HepG2 (cell line): Measurements from ENCODE around the gene ACADVL. TPM values are rescaled to one million over a fixed set of nuclear protein-coding genes. Genes with fewer than 3 reads are reported as not detected.

Source experiments
- HMG20A ChIP-seq: IDR thresholded peaks from 2 replicates; pipeline ENCODE4 v1.6.1; 2016; ENCODE audit warnings: borderline replicate concordance
- MTF2 ChIP-seq: sonication (generic); formaldehyde crosslinking; IDR thresholded peaks from 2 replicates; pipeline ENCODE4 v1.5.0; 2020; ENCODE audit warnings: missing genetic modification reagents, borderline replicate concordance
- NFIB ChIP-seq: sonication (generic); formaldehyde crosslinking; IDR thresholded peaks from 2 replicates; pipeline ENCODE4 v1.9.0; 2021; ENCODE audit warnings: missing genetic modification reagents, mild to moderate bottlenecking, borderline replicate concordance
- PHF20 ChIP-seq: sonication (generic); formaldehyde crosslinking; IDR thresholded peaks from 2 replicates; pipeline ENCODE4 v1.5.0; 2020; ENCODE audit warnings: mild to moderate bottlenecking, missing genetic modification reagents
- PHF21A ChIP-seq: sonication (generic); formaldehyde crosslinking; IDR thresholded peaks from 2 replicates; pipeline ENCODE4 v1.5.0; 2020; ENCODE audit warnings: mild to moderate bottlenecking, missing genetic modification reagents
- PLRG1 ChIP-seq: fragments of 450-650 bp; conservative IDR thresholded peaks from 2 replicates; pipeline ENCODE4 v1.6.1; 2016
- RCOR2 ChIP-seq: IDR thresholded peaks from 2 replicates; pipeline ENCODE4 v1.6.1; 2016; ENCODE audit warnings: missing biosample characterization, missing genetic modification reagents
- RFX5 ChIP-seq: IDR thresholded peaks from 2 replicates; pipeline ENCODE4 v1.6.1; 2011; ENCODE audit warnings: low read depth, low read length, improper control_type of control experiment
- SETDB1 ChIP-seq: sonication (generic); formaldehyde crosslinking; IDR thresholded peaks from 2 replicates; pipeline ENCODE4 v1.5.1; 2020; ENCODE audit warnings: missing genetic modification reagents, mild to moderate bottlenecking, borderline replicate concordance
- TARDBP ChIP-seq: sonication (generic); formaldehyde crosslinking; IDR thresholded peaks from 2 replicates; pipeline ENCODE4 v1.8.0; 2022; ENCODE audit warnings: mild to moderate bottlenecking, missing genetic modification reagents
- ZFP1 ChIP-seq: IDR thresholded peaks from 2 replicates; pipeline ENCODE4 v1.6.1; 2016
- ZNF207 ChIP-seq: fragments of 450-650 bp; IDR thresholded peaks from 2 replicates; pipeline ENCODE4 v1.6.1; 2016; ENCODE audit warnings: antibody characterized with exemption, borderline replicate concordance
- ZNF33A ChIP-seq: sonication (generic); formaldehyde crosslinking; IDR thresholded peaks from 2 replicates; pipeline ENCODE4 v1.5.1; 2020; ENCODE audit warnings: missing genetic modification reagents, mild to moderate bottlenecking, moderate library complexity, borderline replicate concordance
- polyA plus RNA-seq, 8 experiments: library from polyadenylated mRNA; depleted of rRNA in 3 of 8; stranded (reverse) in 7 of 8; unstranded in 1 of 8; fragments of >200 nt; fragmentation: Illumina TruSeq in 4 of 8; extraction: Trizol in 4 of 8; gene quantifications; 2 replicates each; pipeline versions ENCODE4 v1.2.1 to v1.2.3, GENCODE V29; 2011 to 2016; ENCODE audit warnings: low read depth in 4 of 8, missing spikeins in 1 of 8, mixed read lengths in 1 of 8; ENCODE audit not compliant: insufficient read depth in 1 of 8
- total RNA-seq, 5 experiments: library from RNA; depleted of rRNA; stranded (reverse); fragments of >200 nt; fragmentation: Illumina TruSeq; extraction: Trizol; gene quantifications; 2 replicates each; pipeline ENCODE4 v1.2.3, GENCODE V29; 2016; ENCODE audit warnings: low read depth in 1 of 5
- TF ChIP-seq, protein P1 (sequence below): sonication (generic); formaldehyde crosslinking; IDR thresholded peaks from 2 replicates; pipeline ENCODE4 v1.4.0; 2020; ENCODE audit warnings: low read depth, missing genetic modification reagents
- TF ChIP-seq, protein P2 (sequence below): sonication (generic); formaldehyde crosslinking; IDR thresholded peaks from 2 replicates; pipeline ENCODE4 v1.5.0; 2020; ENCODE audit warnings: mild to moderate bottlenecking, missing genetic modification reagents, moderate library complexity
- TF ChIP-seq, protein P3 (sequence below): sonication (generic); formaldehyde crosslinking; IDR thresholded peaks from 2 replicates; pipeline ENCODE4 v1.4.0; 2020; ENCODE audit warnings: missing genetic modification reagents, mild to moderate bottlenecking, borderline replicate concordance
- TF ChIP-seq, protein P4 (sequence below): sonication (generic); formaldehyde crosslinking; IDR thresholded peaks from 2 replicates; pipeline ENCODE4 v1.4.0; 2020; ENCODE audit warnings: mild to moderate bottlenecking, missing genetic modification reagents
- TF ChIP-seq, protein P5 (sequence below): sonication (generic); formaldehyde crosslinking; IDR thresholded peaks from 2 replicates; pipeline ENCODE4 v1.5.0; 2020; ENCODE audit warnings: missing genetic modification reagents, mild to moderate bottlenecking, borderline replicate concordance

The ACADVL gene
- total and polyA plus RNA-seq, 2 of the 13 experiments (the other 11 are each of a cell fraction or from before 2014, with no cell fraction given): 219 to 412 TPM

DNA sequence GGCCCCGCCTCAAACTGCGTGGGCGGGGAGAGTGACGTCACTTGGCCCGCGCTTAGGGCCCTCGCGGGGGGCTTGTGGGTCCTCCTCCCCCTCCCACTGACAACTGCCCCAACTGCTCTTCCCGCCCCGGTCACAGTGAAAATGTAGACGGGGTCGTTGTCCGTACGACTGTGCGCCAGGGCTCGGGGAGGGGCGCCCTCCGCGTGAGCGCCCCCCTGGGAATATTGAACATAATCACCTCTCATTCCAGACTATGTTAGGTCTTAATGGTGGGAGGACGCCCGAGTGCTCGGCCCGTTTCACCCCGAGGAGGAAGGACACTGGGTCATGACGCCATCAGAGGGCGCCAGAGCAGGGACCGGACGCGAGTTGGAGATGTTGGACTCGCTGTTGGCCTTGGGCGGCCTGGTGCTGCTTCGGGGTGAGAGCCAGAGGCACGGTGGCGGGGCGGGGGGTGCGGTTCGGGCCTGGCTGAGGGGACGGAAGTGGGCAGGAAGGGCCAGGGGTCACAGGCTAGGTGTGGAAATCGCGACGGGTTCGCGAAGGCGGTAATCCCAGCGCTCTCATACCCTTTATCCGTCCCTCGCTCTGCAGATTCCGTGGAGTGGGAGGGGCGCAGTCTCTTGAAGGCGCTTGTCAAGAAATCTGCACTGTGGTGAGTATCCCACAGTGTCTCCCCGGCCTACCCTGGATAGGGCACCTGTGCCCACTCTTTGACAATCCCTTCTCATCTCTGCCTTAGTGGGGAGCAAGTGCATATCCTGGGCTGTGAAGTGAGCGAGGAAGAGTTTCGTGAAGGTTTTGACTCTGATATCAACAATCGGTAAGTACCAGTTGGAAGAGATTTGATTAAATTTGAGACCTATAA lies 32.7 kb downstream of the ACADVL start, which contains the start of gene ELP5 (continued):
- TF ChIP-seq, protein P1, sequence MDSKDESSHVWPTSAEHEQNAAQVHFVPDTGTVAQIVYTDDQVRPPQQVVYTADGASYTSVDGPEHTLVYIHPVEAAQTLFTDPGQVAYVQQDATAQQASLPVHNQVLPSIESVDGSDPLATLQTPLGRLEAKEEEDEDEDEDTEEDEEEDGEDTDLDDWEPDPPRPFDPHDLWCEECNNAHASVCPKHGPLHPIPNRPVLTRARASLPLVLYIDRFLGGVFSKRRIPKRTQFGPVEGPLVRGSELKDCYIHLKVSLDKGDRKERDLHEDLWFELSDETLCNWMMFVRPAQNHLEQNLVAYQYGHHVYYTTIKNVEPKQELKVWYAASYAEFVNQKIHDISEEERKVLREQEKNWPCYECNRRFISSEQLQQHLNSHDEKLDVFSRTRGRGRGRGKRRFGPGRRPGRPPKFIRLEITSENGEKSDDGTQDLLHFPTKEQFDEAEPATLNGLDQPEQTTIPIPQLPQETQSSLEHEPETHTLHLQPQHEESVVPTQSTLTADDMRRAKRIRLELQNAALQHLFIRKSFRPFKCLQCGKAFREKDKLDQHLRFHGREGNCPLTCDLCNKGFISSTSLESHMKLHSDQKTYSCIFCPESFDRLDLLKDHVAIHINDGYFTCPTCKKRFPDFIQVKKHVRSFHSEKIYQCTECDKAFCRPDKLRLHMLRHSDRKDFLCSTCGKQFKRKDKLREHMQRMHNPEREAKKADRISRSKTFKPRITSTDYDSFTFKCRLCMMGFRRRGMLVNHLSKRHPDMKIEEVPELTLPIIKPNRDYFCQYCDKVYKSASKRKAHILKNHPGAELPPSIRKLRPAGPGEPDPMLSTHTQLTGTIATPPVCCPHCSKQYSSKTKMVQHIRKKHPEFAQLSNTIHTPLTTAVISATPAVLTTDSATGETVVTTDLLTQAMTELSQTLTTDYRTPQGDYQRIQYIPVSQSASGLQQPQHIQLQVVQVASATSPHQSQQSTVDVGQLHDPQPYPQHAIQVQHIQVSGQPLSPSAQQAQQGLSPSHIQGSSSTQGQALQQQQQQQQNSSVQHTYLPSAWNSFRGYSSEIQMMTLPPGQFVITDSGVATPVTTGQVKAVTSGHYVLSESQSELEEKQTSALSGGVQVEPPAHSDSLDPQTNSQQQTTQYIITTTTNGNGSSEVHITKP (CRISPR knock-in tag): peak; percentile 49; the same call in 1 of the 2 replicates
- no peak for TF ChIP-seq ZNF207
- TF ChIP-seq, protein P2, sequence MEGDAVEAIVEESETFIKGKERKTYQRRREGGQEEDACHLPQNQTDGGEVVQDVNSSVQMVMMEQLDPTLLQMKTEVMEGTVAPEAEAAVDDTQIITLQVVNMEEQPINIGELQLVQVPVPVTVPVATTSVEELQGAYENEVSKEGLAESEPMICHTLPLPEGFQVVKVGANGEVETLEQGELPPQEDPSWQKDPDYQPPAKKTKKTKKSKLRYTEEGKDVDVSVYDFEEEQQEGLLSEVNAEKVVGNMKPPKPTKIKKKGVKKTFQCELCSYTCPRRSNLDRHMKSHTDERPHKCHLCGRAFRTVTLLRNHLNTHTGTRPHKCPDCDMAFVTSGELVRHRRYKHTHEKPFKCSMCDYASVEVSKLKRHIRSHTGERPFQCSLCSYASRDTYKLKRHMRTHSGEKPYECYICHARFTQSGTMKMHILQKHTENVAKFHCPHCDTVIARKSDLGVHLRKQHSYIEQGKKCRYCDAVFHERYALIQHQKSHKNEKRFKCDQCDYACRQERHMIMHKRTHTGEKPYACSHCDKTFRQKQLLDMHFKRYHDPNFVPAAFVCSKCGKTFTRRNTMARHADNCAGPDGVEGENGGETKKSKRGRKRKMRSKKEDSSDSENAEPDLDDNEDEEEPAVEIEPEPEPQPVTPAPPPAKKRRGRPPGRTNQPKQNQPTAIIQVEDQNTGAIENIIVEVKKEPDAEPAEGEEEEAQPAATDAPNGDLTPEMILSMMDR: peak; percentile 96
- no peak; the same call in 1 of the 2 replicates for TF ChIP-seq SETDB1
- TF ChIP-seq, protein P3, sequence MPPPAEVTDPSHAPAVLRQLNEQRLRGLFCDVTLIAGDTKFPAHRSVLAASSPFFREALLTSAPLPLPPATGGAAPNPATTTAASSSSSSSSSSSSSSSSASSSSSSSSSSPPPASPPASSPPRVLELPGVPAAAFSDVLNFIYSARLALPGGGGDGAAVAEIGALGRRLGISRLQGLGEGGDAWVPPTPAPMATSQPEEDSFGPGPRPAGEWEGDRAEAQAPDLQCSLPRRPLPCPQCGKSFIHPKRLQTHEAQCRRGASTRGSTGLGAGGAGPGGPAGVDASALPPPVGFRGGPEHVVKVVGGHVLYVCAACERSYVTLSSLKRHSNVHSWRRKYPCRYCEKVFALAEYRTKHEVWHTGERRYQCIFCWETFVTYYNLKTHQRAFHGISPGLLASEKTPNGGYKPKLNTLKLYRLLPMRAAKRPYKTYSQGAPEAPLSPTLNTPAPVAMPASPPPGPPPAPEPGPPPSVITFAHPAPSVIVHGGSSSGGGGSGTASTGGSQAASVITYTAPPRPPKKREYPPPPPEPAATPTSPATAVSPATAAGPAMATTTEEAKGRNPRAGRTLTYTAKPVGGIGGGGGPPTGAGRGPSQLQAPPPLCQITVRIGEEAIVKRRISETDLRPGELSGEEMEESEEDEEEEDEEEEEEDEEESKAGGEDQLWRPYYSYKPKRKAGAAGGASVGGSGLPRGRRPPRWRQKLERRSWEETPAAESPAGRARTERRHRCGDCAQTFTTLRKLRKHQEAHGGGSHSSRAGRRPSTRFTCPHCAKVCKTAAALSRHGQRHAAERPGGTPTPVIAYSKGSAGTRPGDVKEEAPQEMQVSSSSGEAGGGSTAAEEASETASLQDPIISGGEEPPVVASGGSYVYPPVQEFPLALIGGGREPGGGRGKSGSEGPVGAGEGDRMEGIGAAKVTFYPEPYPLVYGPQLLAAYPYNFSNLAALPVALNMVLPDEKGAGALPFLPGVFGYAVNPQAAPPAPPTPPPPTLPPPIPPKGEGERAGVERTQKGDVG (CRISPR knock-in tag): no peak
- TF ChIP-seq HMG20A (CRISPR knock-in tag): no peak
- TF ChIP-seq PHF21A (CRISPR knock-in tag): peak; percentile 79; the same call in 1 of the 2 replicates
- TF ChIP-seq MTF2 (CRISPR knock-in tag): no peak
- TF ChIP-seq RCOR2 (CRISPR knock-in tag): peak; percentile 25; the same call in 1 of the 2 replicates
- no peak; the same call in 1 of the 2 replicates for TF ChIP-seq RFX5
- no peak for TF ChIP-seq PLRG1
- TF ChIP-seq, protein P4, sequence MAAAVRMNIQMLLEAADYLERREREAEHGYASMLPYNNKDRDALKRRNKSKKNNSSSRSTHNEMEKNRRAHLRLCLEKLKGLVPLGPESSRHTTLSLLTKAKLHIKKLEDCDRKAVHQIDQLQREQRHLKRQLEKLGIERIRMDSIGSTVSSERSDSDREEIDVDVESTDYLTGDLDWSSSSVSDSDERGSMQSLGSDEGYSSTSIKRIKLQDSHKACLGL (CRISPR knock-in tag): peak; percentile 78
- TF ChIP-seq NFIB: no peak
- TF ChIP-seq, protein P5, sequence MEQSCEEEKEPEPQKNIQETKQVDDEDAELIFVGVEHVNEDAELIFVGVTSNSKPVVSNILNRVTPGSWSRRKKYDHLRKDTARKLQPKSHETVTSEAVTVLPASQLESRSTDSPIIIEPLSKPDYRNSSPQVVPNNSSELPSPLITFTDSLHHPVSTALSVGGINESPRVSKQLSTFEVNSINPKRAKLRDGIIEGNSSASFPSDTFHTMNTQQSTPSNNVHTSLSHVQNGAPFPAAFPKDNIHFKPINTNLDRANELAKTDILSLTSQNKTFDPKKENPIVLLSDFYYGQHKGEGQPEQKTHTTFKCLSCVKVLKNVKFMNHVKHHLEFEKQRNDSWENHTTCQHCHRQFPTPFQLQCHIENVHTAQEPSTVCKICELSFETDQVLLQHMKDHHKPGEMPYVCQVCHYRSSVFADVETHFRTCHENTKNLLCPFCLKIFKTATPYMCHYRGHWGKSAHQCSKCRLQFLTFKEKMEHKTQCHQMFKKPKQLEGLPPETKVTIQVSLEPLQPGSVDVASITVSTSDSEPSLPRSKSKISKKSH (CRISPR knock-in tag): peak; percentile 82
- TF ChIP-seq ZFP1 (CRISPR knock-in tag): peak; percentile 64; the same call in 1 of the 2 replicates
- peak; percentile 89 for TF ChIP-seq PHF20
- TF ChIP-seq TARDBP (CRISPR knock-in tag): peak; percentile 88; the same call in 1 of the 2 replicates
- no peak for TF ChIP-seq ZNF33A (CRISPR knock-in tag)
